ENCODE data around the gene RNF135. TPM values are rescaled to one million over a fixed set of nuclear protein-coding genes. Genes with fewer than 3 reads are reported as not detected.

The RNF135 gene, protein sequence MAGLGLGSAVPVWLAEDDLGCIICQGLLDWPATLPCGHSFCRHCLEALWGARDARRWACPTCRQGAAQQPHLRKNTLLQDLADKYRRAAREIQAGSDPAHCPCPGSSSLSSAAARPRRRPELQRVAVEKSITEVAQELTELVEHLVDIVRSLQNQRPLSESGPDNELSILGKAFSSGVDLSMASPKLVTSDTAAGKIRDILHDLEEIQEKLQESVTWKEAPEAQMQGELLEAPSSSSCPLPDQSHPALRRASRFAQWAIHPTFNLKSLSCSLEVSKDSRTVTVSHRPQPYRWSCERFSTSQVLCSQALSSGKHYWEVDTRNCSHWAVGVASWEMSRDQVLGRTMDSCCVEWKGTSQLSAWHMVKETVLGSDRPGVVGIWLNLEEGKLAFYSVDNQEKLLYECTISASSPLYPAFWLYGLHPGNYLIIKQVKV
- 7.0 and 8.5 TPM in 2 replicates for total RNA-seq

DNA sequence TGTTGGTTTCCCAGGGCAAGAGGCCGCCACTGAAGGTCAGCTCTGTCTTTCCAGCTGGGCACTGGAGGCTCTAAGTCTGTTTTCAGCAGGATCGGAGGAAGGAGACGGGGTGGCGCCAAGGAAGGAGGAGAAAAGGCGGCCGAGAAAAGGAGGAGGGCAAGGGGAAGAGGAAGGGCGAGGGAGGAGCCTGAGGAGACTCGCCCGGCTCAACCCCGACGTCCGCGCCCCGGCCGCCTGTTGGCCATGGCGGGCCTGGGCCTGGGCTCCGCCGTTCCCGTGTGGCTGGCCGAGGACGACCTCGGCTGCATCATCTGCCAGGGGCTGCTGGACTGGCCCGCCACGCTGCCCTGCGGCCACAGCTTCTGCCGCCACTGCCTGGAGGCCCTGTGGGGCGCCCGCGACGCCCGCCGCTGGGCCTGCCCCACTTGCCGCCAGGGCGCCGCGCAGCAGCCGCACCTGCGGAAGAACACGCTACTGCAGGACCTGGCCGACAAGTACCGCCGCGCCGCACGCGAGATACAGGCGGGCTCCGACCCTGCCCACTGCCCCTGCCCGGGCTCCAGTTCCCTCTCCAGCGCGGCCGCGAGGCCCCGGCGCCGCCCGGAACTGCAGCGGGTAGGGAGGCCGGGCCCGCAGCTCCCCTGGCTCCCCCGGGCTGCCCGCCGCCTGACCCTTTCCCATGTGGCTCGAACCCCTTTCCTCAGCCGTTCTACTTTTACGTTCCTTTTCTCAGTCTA is at the start of gene RNF135:
Gene RNF135, plus strand, starts transcription at position 209 of the 737 bp plus-strand sequence. Its CDS starts 35 bp downstream, at position 244.

DNA sequence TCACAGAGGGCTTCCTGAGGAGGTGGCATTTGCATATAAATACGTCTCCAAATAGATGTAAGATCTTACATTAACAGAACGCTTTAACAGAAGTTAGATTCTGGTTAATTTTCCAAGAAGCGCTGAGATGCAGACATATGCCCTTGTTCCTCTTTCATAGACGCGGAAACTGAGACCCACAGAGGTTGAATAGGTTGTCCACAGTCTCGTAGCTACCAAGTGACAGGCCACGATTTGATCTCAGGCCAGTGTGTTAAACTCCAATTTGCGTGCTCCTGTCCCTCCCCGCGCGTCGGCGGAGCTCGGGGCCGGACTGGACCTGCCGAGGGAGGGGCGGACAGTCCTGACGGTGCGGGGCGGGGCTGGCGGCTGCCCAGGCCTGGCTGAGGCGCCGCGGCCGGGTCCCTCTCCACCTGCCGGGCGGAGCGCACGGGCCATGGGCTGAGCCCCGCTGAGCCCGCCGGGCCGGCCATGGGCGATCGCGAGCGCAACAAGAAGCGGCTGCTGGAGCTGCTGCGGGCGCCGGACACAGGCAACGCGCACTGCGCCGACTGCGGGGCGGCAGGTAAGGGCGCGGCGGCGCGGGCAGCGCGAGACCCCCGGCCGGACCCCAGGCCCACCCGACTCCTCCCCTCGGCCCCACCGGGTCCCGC is 49.2 kb upstream of the RNF135 start, which contains the start of gene ADAP2:
Gene ADAP2, plus strand, starts transcription at position 402 of the 653 bp plus-strand sequence. Its CDS starts 70 bp downstream, at position 472.

Other genes starting within 250 kb of the RNF135 start
- gene CRLF3, start 146.3 kb upstream of the RNF135 start, total RNA-seq = 9.6 and 9.8 TPM in 2 replicates
- 0.17 and 0.63 TPM in 2 replicates for gene ATAD5, start 139.1 kb upstream of the RNF135 start, total RNA-seq
- gene TEFM, start 64.8 kb upstream of the RNF135 start, total RNA-seq = 5.6 and 10.4 TPM in 2 replicates
- 1.3 and 2.8 TPM in 2 replicates for gene ADAP2, start 49.1 kb upstream of the RNF135 start, total RNA-seq
- gene NF1, start 123.9 kb downstream of the RNF135 start, total RNA-seq = 34.0 and 45.9 TPM in 2 replicates

All from bronchial smooth muscle cell (primary cell).